ENCODE data around the gene PHC3.
"Not testable (repeated sequence)": the region's sequence is repeated elsewhere in the genome, so short reads cannot be mapped to it uniquely, and the experiment has no call there.

Gene PHC3

DNA sequence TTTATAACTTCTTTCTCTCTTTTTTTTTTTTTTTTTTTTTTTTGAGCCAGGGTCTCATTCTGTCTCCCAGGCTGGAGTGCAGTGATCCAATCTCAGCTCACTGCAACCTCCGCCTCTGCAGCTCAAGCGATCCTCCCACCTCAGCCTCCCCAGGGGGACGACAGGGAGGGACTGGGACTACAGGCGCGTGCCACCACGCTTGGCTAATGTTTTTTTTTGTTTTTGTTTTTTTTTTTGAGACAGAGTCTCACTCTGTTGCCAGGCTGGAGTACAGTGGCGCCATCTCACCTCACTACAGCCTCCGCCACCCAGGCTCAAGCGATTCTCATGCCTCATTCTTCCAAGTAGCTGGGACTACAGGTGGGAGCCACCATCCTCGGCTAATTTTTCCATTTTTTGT, 23.0 kb upstream of the PHC3 start:
- DNase-seq = no peak
- Histone ChIP-seq H3K4me3 (ENCODE audit: control insufficient read depth in 1 of 7, extremely low read depth in 1 of 7, insufficient read depth in 4 of 7, low read depth in 2 of 7, low read length in 6 of 7) (no peak overlapping the region), H3K27ac (ENCODE audit: insufficient read depth in 1 of 2, low read depth in 1 of 2, low read length in 2 of 2, poor library complexity in 1 of 2, severe bottlenecking in 2 of 2) (no peak overlapping the region), H3K27me3 (replicated peaks in 2 of 5; ENCODE audit: control insufficient read depth in 4 of 5, insufficient read depth in 5 of 5, low read length in 4 of 5) (no peaks in the 10 kb centered on the region), H3K36me3 (ENCODE audit: control insufficient read depth in 4 of 4, insufficient read depth in 4 of 4, low read length in 3 of 4) (no peaks in the 10 kb centered on the region), H3K4me1 (ENCODE audit: control extremely low read depth in 1 of 4, control insufficient read depth in 4 of 4, insufficient read depth in 4 of 4, low read length in 3 of 4) (no peaks in the 10 kb centered on the region), H3K9me3 (ENCODE audit: control extremely low read depth in 1 of 5, control insufficient read depth in 4 of 5, insufficient read depth in 2 of 5, low read depth in 1 of 5, low read length in 4 of 5) (peaks cover 0 to under 1% (median 0%) of the 10 kb centered on the region in 5 experiments)
- no CpG with 5 or more reads among the region's 10 CpGs for WGBS (ENCODE audit: insufficient coverage)
- CTCF ChIA-PET = interaction anchor here (2.4 kb wide), 1 partner anchor 11 kb away, joined by 5 read pairs; no protein-coding TSS in a partner anchor
- POLR2A ChIA-PET = no interaction called here

DNA sequence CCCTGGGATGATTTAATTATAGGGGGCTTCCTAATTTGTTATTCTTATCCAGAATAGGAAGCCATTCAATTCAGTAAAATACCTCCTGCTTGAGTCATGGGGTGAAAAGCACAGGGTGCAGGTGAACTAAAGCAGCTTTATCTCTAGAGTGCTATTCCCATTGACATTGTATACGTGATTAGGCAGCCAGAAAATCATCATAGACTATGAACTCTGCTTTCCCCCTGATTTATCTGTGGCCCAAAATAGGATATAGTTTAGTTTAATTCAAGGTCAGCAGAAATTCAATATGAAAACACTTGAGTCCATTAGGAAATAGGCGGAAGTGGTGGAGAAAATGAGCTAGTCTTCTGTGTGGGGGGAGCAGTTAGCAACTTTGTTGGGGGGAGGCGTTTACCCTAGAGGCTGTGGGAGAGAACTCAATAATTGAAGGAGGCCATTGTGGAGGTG, 22.5 kb upstream of the PHC3 start:
- H3K4me3 ChIP-seq (ENCODE audit: control insufficient read depth in 1 of 7, extremely low read depth in 1 of 7, insufficient read depth in 4 of 7, low read depth in 2 of 7, low read length in 6 of 7) = no peak overlapping the region
- ChIA-PET CTCF (no interaction called here), POLR2A (no interaction called here)
- no peak overlapping the region for H3K27ac ChIP-seq (ENCODE audit: insufficient read depth in 1 of 2, low read depth in 1 of 2, low read length in 2 of 2, poor library complexity in 1 of 2, severe bottlenecking in 2 of 2)
- no peaks in the 10 kb centered on the region for H3K27me3 ChIP-seq (replicated peaks in 2 of 5; ENCODE audit: control insufficient read depth in 4 of 5, insufficient read depth in 5 of 5, low read length in 4 of 5)
- H3K4me1 ChIP-seq (ENCODE audit: control extremely low read depth in 1 of 4, control insufficient read depth in 4 of 4, insufficient read depth in 4 of 4, low read length in 3 of 4) = no peaks in the 10 kb centered on the region
- DNase-seq = no peak
- WGBS (ENCODE audit: insufficient coverage) = 100% methylated on average over 1 of the region's 3 CpGs
- no peaks in the 10 kb centered on the region for H3K36me3 ChIP-seq (ENCODE audit: control insufficient read depth in 4 of 4, insufficient read depth in 4 of 4, low read length in 3 of 4)
- H3K9me3 ChIP-seq (ENCODE audit: control extremely low read depth in 1 of 5, control insufficient read depth in 4 of 5, insufficient read depth in 2 of 5, low read depth in 1 of 5, low read length in 4 of 5) = no peaks in the 10 kb centered on the region

DNA sequence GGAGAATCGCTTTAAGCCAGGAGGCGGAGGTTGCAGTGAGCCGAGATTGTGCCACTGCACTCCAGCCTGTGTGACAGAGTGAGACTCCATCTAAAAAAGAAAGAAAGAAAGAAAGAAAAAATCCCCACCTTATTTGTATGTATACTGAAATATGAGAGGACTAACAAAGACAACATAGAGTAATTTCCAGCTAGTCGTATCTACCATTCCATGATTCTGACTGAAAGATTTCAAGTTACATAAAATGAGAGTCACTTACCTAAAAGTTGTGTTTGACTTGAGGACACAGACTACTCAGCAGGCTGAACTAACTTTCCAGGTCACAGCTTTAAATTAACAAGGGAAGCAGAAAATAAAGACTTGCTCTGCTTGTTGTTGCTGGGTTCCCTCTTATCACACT, 21.9 kb upstream of the PHC3 start:
- Histone ChIP-seq H3K27ac (ENCODE audit: insufficient read depth in 1 of 2, low read depth in 1 of 2, low read length in 2 of 2, poor library complexity in 1 of 2, severe bottlenecking in 2 of 2) (no peak overlapping the region), H3K36me3 (ENCODE audit: control insufficient read depth in 4 of 4, insufficient read depth in 4 of 4, low read length in 3 of 4) (no peaks in the 10 kb centered on the region), H3K27me3 (replicated peaks in 2 of 5; ENCODE audit: control insufficient read depth in 4 of 5, insufficient read depth in 5 of 5, low read length in 4 of 5) (no peaks in the 10 kb centered on the region), H3K9me3 (ENCODE audit: control extremely low read depth in 1 of 5, control insufficient read depth in 4 of 5, insufficient read depth in 2 of 5, low read depth in 1 of 5, low read length in 4 of 5) (no peaks in the 10 kb centered on the region), H3K4me3 (ENCODE audit: control insufficient read depth in 1 of 7, extremely low read depth in 1 of 7, insufficient read depth in 4 of 7, low read depth in 2 of 7, low read length in 6 of 7) (no peak overlapping the region), H3K4me1 (ENCODE audit: control extremely low read depth in 1 of 4, control insufficient read depth in 4 of 4, insufficient read depth in 4 of 4, low read length in 3 of 4) (no peaks in the 10 kb centered on the region)
- WGBS (ENCODE audit: insufficient coverage) = no CpG with 5 or more reads among the region's 4 CpGs
- CTCF ChIA-PET = no interaction called here
- no peak for DNase-seq
- POLR2A ChIA-PET = no interaction called here

DNA sequence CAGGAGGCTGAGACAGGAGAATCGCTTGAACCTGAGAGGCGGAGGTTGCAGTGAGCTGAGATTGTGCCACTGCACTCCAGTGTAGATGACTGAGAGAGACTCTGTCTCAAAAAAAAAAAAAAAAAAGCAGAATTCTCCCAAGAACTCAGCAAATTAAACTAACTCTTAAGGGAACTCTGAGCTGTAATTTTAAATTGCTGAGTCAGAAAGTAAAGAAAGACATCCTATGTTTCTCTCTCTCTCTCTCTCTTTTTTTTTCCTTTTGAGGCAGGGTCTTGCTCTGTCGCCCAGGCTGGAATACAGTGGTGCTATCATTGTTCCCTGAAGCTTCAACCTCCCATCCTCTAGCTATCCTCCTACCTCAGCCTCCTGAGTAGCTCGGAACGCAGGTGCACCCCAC, 20.0 kb upstream of the PHC3 start:
- Histone ChIP-seq H3K9me3 (ENCODE audit: control extremely low read depth in 1 of 5, control insufficient read depth in 4 of 5, insufficient read depth in 2 of 5, low read depth in 1 of 5, low read length in 4 of 5) (no peaks in the 10 kb centered on the region), H3K27ac (ENCODE audit: insufficient read depth in 1 of 2, low read depth in 1 of 2, low read length in 2 of 2, poor library complexity in 1 of 2, severe bottlenecking in 2 of 2) (no peak overlapping the region), H3K4me3 (ENCODE audit: control insufficient read depth in 1 of 7, extremely low read depth in 1 of 7, insufficient read depth in 4 of 7, low read depth in 2 of 7, low read length in 6 of 7) (no peak overlapping the region), H3K27me3 (replicated peaks in 2 of 5; ENCODE audit: control insufficient read depth in 4 of 5, insufficient read depth in 5 of 5, low read length in 4 of 5) (no peaks in the 10 kb centered on the region), H3K36me3 (ENCODE audit: control insufficient read depth in 4 of 4, insufficient read depth in 4 of 4, low read length in 3 of 4) (no peaks in the 10 kb centered on the region), H3K4me1 (ENCODE audit: control extremely low read depth in 1 of 4, control insufficient read depth in 4 of 4, insufficient read depth in 4 of 4, low read length in 3 of 4) (no peaks in the 10 kb centered on the region)
- POLR2A ChIA-PET = interaction anchor here (0.6 kb wide), 2 partner anchors 56 to 157 kb away, joined by 3 to 6 read pairs; no protein-coding TSS in a partner anchor
- WGBS (ENCODE audit: insufficient coverage) = 78% methylated on average over 1 of the region's 5 CpGs
- CTCF ChIA-PET = interaction anchor here (0.6 kb wide), 1 partner anchor 58 kb away, joined by 3 read pairs; no protein-coding TSS in a partner anchor
- DNase-seq = no peak

DNA sequence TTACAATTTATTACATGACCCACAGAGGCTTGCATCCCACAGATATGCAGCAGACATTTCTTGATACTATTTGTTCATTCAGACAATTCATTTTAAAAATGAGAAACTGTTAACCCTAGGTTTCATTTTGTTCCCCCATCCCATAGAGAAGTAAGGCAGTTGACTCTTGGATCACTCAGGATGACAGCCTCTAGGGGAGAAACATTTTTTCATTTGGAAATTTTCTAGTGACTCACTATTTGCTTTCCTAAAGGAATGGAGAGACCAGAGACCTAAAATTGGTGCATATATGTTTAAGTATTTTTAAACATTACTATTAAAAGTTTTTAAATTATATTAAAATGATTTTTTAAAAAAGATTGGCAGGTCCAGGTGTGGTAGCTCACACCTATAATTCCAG, 19.5 kb upstream of the PHC3 start:
- no peaks in the 10 kb centered on the region for H3K27me3 ChIP-seq (replicated peaks in 2 of 5; ENCODE audit: control insufficient read depth in 4 of 5, insufficient read depth in 5 of 5, low read length in 4 of 5)
- ChIA-PET POLR2A (no interaction called here), CTCF (interaction anchor here (0.6 kb wide), 1 partner anchor 59 kb away, joined by 3 read pairs; no protein-coding TSS in a partner anchor)
- H3K27ac ChIP-seq (ENCODE audit: insufficient read depth in 1 of 2, low read depth in 1 of 2, low read length in 2 of 2, poor library complexity in 1 of 2, severe bottlenecking in 2 of 2) = no peak overlapping the region
- H3K4me1 ChIP-seq (ENCODE audit: control extremely low read depth in 1 of 4, control insufficient read depth in 4 of 4, insufficient read depth in 4 of 4, low read length in 3 of 4) = no peaks in the 10 kb centered on the region
- H3K9me3 ChIP-seq (ENCODE audit: control extremely low read depth in 1 of 5, control insufficient read depth in 4 of 5, insufficient read depth in 2 of 5, low read depth in 1 of 5, low read length in 4 of 5) = no peaks in the 10 kb centered on the region
- no peak overlapping the region for H3K4me3 ChIP-seq (ENCODE audit: control insufficient read depth in 1 of 7, extremely low read depth in 1 of 7, insufficient read depth in 4 of 7, low read depth in 2 of 7, low read length in 6 of 7)
- no peaks in the 10 kb centered on the region for H3K36me3 ChIP-seq (ENCODE audit: control insufficient read depth in 4 of 4, insufficient read depth in 4 of 4, low read length in 3 of 4)
- no peak for DNase-seq

DNA sequence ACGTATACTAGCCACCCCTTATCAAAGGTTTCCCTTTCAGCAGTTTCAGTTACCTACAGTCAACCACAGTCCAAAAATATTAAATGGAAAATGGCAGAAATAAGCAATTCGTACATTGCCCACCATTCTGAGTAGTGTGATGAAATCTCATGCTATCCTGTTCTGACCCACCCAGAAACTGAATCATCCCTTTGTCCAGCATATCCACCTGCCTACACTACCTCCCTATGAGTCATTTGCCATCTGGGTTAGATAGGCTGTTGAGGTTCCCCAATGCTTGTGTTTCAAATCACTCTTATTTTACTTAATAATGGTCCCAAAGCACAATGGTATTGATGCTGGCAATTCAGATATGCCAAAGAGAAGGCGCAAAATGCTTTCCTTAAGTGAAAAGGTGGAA, 15.3 kb upstream of the PHC3 start:
- Histone ChIP-seq H3K27ac (ENCODE audit: insufficient read depth in 1 of 2, low read depth in 1 of 2, low read length in 2 of 2, poor library complexity in 1 of 2, severe bottlenecking in 2 of 2) (no peak overlapping the region), H3K9me3 (ENCODE audit: control extremely low read depth in 1 of 5, control insufficient read depth in 4 of 5, insufficient read depth in 2 of 5, low read depth in 1 of 5, low read length in 4 of 5) (peaks cover 0 to 3% (median 0%) of the 10 kb centered on the region in 5 experiments), H3K4me3 (ENCODE audit: control insufficient read depth in 1 of 7, extremely low read depth in 1 of 7, insufficient read depth in 4 of 7, low read depth in 2 of 7, low read length in 6 of 7) (no peak overlapping the region), H3K36me3 (ENCODE audit: control insufficient read depth in 4 of 4, insufficient read depth in 4 of 4, low read length in 3 of 4) (no peaks in the 10 kb centered on the region), H3K4me1 (ENCODE audit: control extremely low read depth in 1 of 4, control insufficient read depth in 4 of 4, insufficient read depth in 4 of 4, low read length in 3 of 4) (no peaks in the 10 kb centered on the region), H3K27me3 (replicated peaks in 2 of 5; ENCODE audit: control insufficient read depth in 4 of 5, insufficient read depth in 5 of 5, low read length in 4 of 5) (no peaks in the 10 kb centered on the region)
- WGBS (ENCODE audit: insufficient coverage) = 100% methylated on average over 1 of the region's 3 CpGs
- no peak for DNase-seq
- POLR2A ChIA-PET = no interaction called here
- CTCF ChIA-PET = no interaction called here

DNA sequence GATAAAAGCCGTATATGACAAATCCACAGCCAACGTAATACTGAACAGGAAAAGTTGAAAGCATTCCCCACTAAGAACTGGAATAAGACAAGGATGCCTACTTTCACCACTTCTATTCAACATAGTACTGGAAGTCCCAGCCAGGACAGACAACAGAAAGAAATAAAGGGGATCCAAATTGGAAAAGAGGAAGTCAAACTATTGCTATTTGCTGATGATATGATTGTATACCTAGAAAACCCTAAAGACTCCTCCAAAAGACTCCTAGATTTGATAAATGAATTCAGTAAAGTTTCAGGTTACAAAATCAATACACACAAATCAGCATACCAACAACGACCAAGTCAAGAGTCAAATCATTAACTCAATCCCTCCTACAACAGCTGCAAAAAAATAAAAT, 14.2 kb upstream of the PHC3 start:
- H3K9me3 ChIP-seq (ENCODE audit: control extremely low read depth in 1 of 5, control insufficient read depth in 4 of 5, insufficient read depth in 2 of 5, low read depth in 1 of 5, low read length in 4 of 5); H3K4me1 ChIP-seq (ENCODE audit: control extremely low read depth in 1 of 4, control insufficient read depth in 4 of 4, insufficient read depth in 4 of 4, low read length in 3 of 4); H3K36me3 ChIP-seq (ENCODE audit: control insufficient read depth in 4 of 4, insufficient read depth in 4 of 4, low read length in 3 of 4); DNase-seq; CTCF ChIA-PET; POLR2A ChIA-PET; H3K27me3 ChIP-seq (replicated peaks in 2 of 5; ENCODE audit: control insufficient read depth in 4 of 5, insufficient read depth in 5 of 5, low read length in 4 of 5); H3K27ac ChIP-seq (ENCODE audit: insufficient read depth in 1 of 2, low read depth in 1 of 2, low read length in 2 of 2, poor library complexity in 1 of 2, severe bottlenecking in 2 of 2); H3K4me3 ChIP-seq (ENCODE audit: control insufficient read depth in 1 of 7, extremely low read depth in 1 of 7, insufficient read depth in 4 of 7, low read depth in 2 of 7, low read length in 6 of 7): not testable (repeated sequence)
- WGBS (ENCODE audit: insufficient coverage) = 100% methylated on average over 2 of the region's 3 CpGs
